CD4-positive, alpha-beta T cell treated with Interferon alpha-2 for 1 hour (primary cell): ENCODE results near the gene EBF4.
"Not testable (repeated sequence)": the region's sequence is repeated elsewhere in the genome, so short reads cannot be mapped to it uniquely, and the experiment has no call there.

ENCODE experiments used
- DNase-seq, 2 donors: peaks; one replicate each; pipeline ENCODE4 v3.0.0-alpha.2; 2020 to 2022

EBF4 gene

DNA sequence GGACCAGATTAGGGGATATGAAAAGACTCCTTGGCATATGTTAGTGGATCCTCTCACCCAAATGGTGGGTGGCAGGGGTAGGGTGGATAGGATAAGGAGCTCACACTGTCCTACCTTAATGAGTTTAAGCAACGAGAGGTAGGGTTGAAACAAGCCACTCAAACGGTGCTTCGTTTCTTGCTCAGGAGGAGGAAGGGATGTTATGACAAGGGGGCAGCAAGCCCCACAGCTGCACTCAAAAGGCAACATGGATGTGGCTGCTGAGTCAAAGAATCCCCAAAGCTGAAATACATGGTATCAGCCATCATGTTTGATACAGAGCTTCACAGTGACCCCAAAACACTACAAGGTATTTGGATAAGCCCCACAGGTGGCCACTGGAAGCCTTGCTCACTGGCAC lies 20.1 kb upstream of the EBF4 start:
- no peak for DNase-seq

DNA sequence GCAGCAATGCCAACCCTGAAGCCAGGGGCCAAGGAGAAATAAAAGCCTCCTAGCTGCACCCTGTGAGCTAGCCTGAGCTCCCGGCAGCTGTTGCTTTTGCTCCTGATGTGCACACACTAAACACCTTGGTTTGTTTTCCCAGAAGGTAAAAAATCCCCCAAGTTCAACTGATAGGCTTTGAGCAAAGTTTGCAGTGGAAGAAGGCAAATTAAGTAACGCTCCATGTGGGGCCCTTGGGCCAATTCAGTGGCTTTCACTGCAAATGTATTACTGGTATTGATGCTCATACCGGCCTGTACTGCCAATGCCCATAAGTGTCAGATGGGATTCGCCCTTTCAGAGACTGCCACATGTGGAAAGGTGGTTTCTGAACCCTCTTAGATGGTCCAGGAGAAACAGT lies 19.1 kb upstream of the EBF4 start:
- no peak for DNase-seq

DNA sequence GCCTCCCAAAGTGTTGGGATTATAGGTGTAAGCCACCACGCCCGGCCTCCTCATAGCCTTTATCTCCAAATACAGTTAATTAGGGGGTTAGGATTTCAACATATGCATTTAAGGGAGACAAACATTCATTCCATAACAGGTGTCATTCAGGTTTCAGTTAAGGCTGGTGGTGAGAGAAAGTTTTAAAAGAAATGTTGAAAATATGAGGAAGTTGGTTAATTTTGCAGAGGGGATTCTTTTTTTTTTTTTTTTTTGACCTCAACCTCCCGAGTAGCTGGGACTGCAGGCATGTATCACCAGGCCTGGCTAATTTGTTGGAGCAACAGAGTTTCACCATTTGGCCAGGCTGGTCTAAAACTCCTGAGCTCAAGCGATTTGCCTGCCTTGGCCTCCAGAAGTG lies 12.5 kb upstream of the EBF4 start:
- DNase-seq = no peak

DNA sequence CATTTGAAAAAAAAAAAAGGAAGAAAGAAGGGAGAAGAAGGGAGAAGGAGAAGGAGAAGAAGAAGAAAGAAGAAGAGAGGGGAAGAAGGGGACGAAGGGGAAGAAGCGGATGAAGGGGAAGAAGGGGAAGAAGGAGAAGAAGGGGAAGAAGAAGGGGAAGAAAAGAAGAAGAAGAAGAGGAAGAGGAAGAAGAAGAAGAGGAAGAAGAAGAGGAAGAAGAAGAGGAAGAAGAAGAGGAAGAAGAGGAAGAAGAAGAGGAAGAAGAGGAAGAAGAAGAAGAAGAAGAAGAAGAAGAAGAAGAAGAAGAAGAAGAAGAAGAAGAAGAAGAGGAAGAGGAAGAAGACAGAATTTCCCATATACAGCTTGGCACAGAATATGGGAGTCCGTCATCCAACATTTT lies 10.5 kb upstream of the EBF4 start:
- DNase-seq = not testable (repeated sequence)

DNA sequence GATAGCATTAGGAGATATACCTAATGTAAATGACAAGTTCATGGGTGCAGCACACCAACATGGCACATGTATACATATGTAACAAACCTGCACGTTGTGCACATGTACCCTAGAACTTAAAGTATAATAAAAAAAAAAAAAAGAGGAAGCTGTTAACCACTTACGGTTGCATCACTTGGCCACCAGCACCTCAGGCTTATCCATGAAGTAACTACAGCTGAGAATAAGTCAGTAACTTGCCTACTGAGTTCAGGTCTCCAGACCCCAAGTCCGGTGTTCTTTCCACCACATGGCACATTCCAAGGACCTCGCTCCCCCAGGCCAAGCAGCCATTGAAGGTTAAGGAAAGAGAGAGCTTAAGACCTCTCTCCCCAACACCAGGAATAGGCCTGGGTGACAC lies 7.8 kb upstream of the EBF4 start:
- peak in 1 of 2 donors; percentile 13 for DNase-seq

DNA sequence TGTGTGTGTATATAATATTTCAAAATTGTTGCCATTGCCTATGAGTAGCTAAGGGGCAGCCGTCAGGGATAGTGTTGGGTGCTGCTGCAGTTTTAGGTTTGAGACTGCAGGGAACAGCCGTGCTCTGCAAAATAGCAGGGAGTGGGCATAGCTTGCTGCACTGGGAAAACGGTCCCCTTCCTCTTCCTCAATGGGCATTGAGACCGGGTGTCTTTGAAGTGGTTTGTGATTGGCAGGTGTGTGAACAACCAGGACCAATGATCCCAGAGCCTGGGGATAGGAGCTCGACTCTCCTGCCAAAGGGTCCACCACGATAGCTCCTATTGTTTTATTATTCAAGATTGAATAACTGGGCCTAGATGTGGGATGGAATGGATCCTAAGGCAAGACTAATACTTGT lies 5.1 kb upstream of the EBF4 start:
- DNase-seq = no peak

DNA sequence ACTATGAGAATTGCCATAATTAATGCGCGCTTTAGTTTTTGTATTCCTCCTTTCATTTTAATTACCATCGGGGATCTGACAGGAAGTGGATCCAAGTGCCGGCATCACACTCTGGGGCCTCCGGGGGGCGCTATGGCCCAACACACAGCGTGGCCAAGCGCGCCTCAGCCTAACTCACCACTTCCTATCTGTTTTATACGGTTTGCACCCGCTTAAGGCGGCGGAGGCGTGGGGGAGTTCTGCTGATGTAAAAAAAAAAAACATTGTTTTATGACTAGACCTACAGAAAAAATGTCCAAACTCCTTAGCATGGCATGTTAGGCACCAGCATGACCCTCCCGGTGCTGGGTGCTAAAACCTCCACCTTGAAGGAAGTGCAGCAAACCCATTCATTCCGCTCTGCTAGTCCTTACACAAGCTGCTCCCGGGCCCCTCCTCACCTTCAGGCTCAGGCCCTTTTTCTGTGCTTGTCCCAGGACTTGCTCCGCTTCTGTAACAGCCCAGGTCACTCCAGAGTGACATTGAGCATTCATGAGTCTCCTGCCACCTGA lies 4.5 kb upstream of the EBF4 start:
- peak; percentile 77 to 84 for DNase-seq

DNA sequence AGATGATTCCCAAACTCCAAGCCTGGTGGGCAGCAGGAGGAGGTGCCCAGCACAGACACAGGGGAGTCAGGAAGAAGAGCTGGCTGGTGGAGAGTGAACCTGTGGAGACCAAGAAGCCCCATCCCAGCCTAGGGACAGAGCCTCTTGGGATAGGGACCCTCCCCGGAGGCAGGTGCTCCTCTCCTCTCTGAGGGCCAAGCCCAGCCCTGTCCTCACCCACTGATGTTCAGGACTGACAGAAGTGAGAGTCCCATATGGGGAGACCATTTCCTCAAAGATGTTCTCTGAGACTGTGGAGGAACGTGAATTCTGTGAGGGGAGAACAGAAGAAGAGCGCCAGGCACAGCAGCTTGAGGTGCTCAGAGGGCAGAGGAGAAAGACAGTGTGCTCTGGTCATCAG lies 2.4 kb upstream of the EBF4 start:
- no peak for DNase-seq

DNA sequence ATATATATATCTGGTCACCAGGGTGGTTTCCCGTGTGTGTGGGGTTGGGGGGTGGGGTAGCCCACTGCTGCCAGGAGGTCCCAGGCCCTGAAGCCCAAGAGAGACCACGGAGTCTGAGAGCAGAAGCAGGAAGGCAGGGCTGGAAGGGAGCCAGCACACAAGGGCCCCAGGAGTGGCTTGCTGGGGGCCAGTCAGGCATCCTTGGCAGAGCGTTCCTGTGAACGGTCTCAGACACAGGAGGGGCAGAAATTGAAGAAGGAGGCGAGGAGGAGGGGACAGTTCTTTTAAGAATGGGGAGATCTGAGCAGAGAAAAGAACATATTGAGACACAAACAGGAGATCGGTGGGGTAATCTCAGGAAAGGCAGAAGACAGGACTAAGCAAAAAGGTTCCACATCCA lies 1.9 kb upstream of the EBF4 start:
- no peak for DNase-seq

DNA sequence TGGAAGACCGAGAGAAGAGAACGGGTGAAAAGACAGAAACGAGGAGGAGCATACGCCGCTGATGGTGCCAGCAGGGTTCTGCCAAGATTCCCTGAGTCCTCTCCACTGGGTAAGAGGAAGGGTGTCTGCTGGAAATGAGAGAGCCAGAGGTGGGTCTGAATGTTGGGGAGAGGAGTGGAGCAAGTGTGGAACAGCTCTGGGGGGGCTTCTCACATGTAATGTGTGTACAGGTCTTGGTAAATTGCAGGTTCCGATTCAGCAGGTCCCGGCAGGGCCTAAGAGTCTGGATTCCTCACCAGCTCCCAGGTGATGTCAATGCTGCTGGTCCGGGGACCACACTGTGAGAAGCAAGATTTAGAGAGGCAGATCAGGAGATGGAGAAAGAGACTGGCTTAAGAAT lies 1.5 kb upstream of the EBF4 start:
- DNase-seq = no peak

DNA sequence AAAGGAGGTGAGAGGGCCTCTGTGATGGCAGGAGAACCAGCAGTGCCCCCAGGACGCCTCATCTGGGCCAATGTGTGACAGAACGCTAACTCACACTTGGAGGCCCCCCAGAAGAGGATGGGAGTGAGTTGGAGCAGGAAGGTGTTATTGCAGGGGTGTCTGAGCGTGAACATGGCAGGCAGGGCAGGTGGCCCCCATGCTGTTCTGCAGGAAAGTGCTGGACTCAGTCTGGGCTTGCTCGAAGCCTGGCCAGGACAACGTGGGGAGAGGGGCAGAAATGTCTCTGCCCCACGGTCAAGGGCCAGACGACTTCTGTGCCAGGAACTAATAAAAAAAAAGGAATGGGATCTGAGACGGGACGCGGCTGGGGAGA lies 931 bp upstream of the EBF4 start:
- no peak for DNase-seq

DNA sequence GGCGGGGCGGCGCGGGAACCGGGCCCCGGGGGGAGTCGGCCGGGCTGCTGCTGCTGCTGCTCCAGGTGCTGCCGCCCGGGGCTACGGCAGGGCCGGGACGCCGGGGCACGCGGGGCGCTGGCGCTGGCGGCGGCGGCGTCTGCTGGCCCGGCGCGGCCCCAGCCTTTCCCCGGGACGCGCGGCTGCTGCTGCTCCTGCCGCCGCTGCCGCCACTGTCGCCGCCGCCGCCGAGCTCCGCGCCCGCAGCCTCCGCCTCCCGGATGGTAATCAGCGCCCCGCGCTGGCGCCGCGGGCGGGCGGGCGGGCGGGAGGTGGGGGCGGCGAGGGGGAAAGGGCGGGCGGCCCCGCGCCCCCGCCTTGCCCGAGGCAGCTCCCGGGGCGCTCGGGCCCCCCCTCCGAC lies 306 bp downstream of the EBF4 start:
- no peak for DNase-seq

DNA sequence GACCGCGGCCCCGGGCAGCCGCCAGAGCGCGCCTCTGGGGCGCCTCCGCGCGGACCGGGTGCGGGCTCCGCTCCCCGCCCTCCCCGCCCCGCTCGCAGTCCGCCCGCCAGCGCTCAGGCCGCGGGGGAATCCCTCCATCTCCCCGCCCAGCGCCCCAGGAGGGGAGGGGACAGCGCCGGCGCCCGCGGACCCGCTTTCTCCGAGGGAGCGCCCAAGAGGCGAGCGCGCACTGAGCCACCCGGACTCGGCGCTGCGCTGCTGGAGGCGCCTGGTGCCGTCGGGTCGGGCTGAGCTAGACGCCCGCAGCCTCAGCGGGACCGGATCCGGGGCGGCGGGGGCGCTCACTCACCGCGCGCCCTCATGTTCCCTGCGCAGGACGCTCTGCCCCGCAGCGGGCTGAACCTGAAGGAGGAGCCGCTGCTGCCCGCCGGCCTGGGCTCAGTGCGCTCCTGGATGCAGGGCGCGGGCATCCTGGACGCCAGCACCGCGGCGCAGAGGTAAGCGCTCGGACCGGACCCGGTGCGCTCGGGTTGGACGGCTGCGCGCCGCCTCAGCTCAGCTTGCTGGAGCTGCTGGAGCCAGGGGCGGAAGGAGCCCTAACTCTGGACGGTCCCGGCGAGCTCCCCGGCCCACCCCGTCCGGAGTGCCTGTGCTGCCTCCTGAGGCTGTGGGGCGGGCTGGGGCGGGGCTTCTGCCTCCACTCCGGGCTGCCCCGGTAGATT lies 867 bp downstream of the EBF4 start:
- DNase-seq = peak; percentile 43 to 68

DNA sequence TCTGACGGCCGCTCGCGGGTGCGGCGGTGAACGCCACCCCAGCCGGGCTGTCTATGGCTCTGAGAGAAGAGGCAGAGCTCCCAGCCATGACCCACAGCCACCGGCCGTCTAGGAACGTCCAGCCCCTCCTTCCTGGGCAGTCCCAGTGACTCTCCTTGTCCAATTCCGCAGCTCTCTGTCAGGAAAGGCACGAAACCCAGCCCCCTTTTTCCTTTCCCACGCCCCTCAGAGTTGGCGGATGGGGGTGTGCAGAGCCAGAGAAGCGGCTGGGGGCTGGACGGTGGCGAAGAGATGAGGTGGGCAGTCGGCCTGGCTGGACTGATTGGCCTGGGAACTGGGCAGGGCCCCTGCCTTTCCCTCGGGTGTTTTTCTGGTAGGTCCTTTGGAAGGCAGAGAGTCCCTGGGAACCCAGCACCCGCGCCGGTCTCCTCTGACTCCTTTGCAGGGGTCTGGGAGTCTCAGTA lies 1.5 kb downstream of the EBF4 start:
- no peak for DNase-seq

DNA sequence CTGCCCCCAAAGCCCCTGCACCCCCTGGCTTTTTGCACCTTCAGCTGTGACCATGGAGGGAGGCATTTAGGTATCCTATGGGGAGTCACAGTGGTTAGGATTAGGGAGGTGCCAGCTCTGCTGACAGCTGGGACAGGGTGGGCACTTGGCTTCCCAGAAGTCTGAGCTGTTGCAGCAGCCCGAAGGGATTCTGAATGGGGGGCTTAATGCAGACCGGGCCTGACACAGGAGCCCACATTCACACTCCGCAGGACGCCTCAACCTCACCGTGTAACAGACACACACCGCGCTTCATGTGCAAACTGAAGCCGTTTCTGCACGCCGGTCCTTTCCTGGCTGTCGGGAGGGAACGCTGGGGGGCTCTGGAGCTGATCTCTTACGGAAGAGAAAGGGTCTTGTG lies 1.9 kb downstream of the EBF4 start:
- DNase-seq = no peak

DNA sequence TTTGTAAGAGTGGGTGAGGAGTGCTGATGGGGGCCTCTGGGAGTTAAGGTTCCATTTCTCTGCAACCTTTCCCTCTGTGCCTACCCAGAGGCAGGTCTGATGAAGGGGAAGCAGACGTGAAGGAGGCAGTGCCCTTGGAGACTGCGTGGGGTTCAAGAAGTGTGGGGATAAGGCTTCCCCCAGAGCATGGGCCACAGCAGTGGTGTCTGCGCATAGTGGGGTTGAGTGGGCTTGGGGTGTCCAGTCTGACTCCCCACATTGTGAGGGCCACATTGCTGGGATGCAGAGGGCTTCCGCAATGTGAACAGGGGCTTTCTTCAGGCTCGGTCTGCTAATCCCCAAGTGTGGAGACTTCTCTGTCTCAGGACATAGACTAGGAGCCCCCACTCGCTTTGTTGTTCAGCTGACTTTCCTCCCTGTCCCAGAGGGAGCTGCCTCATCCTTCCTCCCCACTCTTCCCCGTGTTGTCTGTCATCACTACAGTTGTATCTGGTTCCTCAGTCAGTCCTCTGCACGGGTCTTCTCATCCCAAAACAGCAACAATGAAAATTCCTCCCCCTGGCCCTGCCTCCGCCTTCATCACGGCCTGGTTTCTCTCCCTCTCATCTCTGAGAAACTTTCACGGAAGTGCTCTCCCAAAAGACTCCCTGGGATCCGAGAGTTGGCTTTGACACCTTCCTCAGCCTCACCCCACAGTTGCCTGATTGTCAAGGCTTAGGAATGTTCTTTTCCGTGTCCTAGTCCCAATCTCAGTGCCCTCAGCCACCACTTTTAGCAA lies 2.8 kb downstream of the EBF4 start:
- no peak for DNase-seq

DNA sequence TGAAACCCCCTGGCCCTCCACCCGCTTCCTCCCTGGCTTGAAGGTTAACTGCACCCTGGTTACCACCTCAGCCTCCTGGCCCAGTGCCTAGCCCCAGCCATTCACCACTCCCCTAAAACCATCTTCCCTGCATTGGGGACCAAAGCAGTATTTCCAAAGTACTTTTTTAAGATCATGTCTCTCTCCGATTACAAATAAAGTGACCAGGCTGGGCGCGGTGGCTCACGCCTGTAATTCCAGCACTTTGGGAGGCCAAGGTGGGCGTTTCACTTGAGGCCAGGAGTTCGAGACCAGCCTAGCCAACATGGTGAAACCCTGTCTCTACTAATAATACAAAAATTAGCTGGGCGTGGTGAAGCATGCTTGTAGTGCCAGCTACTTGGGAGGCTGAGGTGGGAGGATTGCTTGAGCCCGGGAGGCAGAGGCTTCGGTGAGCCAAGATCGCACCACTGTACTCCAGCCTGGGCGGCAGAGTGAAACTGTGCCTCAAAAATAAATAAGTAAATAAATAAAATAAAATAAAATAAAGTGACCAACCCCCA lies 3.5 kb downstream of the EBF4 start:
- not testable (repeated sequence) for DNase-seq

DNA sequence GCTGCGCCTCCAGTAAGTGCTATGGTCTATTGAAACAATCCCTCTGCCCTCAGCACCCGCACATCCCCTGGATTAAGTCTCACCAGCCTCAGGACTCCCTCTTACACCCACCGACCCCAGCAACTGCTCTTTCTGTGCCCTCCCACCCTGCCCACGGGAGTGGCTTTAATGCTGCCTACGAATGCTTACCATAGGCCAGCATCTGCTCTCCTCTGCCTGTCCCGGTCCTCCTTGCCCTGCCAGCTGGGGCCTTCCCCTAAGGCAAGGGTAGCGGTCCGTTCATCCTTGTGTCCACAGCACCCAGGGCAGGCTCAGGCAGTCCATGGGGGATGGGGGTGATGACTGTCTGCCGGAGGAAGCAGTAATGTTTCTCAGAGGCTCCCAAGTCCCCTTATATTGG lies 4.1 kb downstream of the EBF4 start:
- DNase-seq = no peak

DNA sequence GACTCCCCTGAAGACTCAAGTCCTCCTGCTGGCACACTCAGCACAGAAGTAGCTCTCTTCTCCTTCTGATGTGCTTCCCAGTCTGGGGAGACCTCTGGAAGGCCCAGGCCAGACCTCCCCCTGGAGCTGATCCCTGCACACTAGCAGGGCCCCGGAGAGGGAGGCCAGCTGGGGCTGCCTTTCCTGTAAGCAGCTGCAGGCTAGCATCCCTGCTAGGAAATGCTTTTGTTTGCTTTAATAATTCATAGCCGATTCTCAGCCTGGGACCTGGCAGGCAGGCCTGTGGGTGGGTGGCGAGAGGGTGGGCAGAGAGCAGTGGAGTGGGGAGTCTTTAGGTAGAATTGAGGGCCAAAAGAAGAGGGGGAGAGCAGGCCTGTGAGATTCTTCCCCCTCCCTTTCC lies 5.2 kb downstream of the EBF4 start:
- DNase-seq = no peak

DNA sequence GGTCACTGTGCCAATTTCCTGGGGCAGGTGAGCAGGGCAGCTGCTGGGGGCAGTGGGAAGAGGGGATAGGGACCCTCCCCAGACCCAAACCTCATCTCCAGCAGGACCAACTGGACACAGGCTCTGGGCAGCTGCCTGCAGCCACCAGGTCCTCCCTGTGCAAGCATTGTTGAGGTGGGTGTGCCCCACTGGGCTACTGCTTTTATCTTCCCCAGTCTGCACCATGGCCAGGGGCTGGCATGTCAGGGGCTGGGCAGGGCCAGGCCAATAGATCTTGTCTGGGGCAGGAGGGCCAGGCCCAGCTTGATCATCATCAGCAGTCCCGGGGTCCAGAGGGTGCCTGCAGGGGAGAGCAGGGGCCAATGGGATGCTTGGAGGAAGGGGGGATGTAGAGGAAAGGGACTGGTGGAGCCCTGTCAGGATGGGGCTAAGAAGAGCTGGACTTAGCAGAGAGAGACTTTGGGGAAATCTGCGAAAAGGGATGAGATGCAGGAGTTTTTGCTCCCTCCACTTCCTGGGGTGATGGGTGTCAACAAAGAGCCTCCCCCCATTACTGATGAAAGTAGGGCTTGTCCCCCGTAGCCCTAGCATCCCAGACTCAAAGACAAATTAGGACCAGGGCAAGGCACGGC lies 5.7 kb downstream of the EBF4 start:
- no peak for DNase-seq

DNA sequence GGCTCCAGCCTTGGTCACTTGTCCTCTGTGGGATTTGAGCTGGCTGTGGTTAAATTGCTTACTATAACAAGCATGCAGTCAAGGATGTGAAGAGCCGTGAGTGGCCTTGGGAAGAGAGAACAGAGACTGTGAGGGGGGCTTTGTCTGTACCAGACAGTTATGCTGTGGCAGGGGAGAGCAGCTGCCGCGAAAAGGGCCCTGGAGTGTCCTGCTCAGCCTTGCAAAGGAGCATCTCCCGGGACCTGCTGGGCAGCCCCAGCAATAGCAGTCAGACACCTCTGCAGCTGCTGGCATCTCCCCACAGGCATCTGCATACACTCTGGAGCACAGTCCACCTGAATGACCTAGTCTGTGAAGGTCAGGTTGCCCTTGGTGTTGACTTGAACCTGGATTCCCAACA lies 6.3 kb downstream of the EBF4 start:
- DNase-seq = no peak

DNA sequence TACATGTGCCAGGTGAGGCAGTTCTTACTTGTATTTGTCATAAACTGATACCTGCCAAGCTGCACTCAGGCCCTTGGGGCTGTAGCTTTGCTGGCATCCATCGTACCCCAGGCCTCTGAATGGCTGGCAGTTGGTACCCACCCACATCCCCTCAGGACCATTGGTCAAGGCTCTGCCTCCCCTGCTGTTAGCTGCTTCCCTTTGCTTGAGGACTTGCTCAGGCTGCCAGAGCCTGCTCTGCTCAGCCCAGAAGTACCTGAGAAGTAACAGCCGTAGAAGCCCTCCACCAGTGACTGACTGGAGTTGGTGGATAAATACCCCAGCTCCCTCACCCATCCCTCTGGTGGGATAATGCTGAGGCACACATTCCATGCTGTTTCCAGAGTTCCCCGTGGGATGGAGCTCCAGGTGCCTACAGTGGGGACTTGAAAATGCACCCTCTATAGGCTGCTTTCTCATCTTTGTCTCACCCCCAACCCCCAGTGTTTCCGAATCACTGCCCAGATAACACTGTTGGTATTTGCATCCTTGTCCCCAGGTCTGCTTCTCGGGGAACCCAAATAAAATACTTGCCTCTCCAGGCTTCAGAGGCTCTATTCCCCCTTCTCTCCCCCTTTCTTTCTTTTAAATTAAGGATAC lies 7.3 kb downstream of the EBF4 start:
- DNase-seq = no peak
